Endometrial microvascular endothelial cells (primary cell): ENCODE measurements around the gene PGP. TPM values are rescaled to one million over a fixed set of nuclear protein-coding genes. Genes with fewer than 3 reads are reported as not detected.

ENCODE experiments used
- in situ Hi-C: cut with HindIII; loops from 2 replicates; pipeline ENCODE4 v1.10.0; 2017; ENCODE audit warnings: low sequenced_read_pairs, low pct_unique_long_range_greater_than_20kb; ENCODE audit errors: inconsistent ontology term
- total RNA-seq: library from RNA; depleted of rRNA; stranded (reverse); fragments of >200 nt; gene quantifications from one replicate; pipeline ENCODE4 v1.2.3, GENCODE V29; 2015; ENCODE audit errors: inconsistent ontology term

PGP gene
- total RNA-seq, 1 donor from 2014 or later, result 21.6 TPM

DNA sequence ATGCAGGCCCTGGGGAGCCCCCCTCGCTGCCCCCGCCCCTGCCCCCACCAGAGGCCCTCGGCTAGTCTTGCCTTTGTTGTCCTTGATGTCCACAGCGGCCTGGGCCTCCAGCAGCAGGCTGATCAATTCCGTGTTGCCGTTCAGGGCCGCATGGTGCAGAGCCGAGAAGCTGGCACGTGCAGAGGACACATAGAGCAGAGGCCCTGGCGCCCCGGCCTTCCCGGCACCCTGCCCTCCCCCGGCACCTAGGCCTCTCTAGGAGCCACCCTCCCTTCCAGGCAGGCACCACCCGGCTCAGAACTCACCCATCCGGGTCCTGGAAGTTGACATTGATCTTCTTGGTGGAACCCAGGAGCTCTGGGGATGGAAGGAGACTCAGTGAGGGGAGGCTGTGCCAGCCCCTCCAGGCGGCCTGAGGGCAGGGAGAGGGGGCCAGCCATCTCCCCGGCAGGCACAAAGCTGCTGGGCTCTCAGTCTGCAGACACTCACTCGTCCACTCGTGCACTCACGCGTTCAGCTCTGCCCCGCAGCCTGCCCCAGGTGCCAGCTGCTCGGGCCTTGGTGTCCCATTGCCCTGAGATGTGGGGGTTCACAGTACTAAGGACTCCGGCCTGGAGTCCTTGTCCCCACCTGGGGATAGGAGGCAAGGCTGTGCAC, 24.5 kb downstream of the PGP start:
- in situ Hi-C loops, result no loop called here

DNA sequence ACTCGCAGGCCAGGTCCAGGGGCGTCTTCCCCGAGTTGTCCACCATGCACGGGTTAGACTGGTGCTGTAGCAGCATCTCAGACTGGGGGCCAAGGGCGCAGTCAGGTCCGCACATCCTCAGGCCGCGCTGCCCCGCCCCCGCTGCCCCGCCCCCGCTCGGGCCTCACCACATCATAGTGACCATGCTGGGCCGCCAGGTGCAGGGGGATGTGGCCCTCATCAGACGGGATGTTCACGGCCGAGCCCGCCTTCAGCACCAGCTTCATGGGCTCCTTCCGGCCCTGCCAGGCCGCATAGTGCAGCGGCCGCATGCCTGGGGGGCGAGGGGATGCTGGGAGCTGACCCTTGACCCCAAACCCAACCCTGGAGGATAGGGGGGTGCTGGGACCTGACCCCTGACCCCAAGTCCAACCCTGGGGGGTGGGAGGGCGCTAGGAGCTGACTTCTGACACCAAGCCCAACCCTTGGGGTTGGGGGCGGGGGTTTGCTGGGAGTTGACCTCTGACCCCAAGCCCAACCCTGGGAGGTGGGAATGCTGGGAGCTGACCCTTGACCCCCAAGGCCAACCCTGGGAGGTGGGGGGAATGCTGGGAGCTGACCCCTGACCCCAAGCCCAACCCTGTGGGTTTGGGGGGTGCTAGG, 25.3 kb downstream of the PGP start:
- in situ Hi-C loops, result no loop called here

DNA sequence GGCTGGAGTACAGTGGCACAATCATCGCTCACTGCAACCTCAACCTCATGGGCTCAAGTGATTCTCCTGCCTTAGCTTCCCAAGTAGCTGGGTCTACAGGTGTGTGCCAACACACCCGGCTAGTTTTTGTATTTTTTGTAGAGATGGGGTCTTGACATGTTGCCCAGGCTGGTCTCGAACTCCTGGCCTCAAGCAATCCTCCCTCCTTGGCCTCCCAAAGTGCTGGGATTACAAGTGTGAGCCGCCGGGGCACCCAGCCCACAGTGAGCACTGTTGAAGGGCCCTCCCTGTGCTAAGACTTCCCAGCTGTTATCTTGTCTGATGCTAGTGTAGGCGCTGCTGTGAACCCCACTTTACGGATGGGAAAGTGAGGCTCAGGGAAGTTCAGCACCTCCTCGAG, 26.2 kb downstream of the PGP start:
- in situ Hi-C loops, result no loop called here

DNA sequence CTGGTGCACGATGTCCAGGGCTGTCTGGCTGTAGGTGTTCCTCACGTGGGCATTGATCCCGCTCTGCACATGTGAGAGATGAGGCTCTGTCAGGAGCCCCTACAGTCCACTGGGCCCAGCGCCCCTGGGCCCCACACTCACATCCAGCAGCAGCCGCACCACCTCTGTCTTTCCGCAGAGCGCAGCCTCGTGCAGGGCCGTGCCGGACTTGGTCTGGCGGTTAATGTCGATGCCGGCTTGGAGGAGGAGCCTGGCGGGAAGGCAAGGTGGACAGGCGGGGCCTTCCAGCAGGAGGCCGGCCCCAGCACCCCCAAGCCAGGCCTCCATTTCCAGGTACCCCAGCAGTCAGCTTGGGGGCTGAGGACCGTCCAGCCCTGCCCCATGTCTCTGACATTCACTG, 27.4 kb downstream of the PGP start:
- in situ Hi-C loops, result no loop called here

DNA sequence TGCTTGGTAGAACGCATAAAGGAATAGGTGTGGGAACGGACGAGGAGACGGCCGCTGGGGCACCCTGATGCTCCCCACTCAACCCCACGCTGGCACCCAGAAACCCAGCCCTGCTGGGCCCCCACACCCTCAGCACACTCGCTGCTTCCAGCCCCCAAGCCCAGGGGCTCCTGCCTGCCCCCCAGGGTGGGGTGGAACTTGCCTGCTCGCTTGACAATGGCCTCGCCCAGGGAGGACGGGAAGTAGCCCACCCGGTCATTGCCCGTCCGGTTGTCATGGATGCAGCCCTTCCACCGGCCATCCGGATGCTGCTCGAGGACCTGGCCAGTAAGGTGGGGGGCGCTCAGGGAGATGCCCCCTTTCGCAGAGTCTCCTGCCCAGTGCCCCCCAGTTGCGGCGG, 28.1 kb downstream of the PGP start:
- in situ Hi-C loops, result no loop called here

DNA sequence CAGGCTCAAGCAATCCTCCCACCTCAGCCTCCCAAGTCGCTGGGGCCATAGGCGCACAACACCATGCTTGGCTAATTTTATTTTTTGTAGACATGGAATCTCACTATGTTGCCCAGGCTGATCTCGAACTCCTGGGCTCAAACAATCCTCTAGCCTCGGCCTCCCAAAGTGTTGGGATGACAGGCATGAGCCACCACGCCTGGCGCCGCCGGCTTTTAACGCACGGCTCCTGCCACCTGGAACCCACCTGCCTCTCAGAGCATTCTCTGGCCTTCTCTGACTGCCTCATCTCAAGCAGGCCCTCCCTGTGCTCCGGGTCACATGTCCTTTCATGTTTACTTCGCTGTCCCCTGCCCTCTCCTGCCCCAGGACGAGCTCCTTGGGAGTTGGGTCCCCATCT, 28.6 kb downstream of the PGP start:
- in situ Hi-C loops, result no loop called here

DNA sequence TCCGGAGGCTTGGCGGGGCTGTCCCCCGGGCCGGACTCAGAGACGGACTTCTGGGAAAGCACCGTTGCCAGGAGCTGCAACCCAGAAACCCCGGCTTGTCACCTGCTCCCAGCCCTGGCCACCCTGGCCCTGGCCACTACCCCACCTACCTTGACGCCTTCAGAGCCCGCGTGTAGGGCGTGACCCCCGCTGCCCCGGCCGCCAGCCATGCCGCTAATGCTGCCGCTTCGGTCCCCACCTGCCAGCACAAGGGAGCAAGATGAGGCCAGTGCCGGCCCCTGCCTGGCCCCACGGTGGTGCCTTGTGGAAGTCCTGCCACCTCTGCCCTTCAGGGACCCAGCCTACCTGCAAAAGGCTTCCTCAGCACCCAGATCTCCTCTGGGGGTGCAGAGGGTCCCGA, 29.7 kb downstream of the PGP start:
- in situ Hi-C loops, result no loop called here

DNA sequence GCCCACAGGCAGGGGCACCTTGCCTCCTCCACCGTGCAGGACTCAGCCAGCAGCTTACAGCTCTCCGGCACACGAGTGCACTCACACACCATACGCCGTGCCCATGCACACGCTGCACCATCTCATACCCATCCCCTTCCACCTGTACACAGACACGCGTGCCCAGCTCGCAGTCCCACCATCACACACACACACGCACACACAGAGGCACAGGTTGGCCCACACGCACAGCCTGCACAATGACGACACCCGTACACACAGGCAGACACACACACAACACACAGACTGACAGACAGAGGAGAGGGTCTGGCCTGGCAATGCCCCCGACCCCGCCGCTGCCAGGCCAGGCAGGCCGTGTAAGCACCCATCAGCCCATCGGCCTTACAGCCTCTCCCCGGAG, 30.3 kb downstream of the PGP start:
- in situ Hi-C loops, result no loop called here

DNA sequence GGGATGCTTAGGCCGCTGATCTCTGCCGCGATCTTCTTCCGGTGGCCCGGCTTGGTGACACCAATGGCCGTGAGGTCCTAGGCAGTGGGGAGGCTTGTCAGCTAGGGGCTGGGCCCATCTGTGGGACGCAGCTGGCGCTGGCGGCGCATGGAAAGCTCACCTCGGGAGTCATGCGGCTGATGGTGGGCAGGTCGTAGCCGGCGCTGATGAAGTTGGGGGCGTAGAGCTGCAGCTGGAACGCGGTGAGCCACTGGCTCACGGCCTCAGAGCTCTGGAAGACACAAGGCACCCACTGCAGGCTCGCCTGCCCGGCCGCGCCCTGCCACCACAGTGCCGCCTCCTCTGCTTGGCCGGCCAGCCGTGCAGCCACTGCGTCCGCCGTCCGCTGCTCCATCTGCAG, 31.0 kb downstream of the PGP start:
- in situ Hi-C loops, result no loop called here

DNA sequence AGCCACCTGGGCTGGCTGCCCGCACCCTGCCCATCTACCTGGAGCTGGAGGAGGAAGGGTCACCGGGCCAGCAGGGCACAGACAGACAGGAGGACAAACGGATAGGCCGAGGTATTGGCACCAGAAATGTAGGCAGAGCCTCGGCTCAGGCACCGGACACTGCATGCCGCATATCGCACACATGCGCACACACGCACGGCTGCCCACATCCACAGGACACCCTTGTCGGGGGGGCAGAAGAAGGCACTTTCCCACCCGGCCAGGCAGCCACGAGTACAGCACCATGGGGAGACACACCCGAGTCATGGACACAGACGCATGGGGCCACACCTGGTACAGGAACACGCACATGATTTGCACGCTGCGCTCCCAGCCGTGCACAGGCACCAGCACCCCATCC, 32.7 kb downstream of the PGP start:
- in situ Hi-C loops, result no loop called here

DNA sequence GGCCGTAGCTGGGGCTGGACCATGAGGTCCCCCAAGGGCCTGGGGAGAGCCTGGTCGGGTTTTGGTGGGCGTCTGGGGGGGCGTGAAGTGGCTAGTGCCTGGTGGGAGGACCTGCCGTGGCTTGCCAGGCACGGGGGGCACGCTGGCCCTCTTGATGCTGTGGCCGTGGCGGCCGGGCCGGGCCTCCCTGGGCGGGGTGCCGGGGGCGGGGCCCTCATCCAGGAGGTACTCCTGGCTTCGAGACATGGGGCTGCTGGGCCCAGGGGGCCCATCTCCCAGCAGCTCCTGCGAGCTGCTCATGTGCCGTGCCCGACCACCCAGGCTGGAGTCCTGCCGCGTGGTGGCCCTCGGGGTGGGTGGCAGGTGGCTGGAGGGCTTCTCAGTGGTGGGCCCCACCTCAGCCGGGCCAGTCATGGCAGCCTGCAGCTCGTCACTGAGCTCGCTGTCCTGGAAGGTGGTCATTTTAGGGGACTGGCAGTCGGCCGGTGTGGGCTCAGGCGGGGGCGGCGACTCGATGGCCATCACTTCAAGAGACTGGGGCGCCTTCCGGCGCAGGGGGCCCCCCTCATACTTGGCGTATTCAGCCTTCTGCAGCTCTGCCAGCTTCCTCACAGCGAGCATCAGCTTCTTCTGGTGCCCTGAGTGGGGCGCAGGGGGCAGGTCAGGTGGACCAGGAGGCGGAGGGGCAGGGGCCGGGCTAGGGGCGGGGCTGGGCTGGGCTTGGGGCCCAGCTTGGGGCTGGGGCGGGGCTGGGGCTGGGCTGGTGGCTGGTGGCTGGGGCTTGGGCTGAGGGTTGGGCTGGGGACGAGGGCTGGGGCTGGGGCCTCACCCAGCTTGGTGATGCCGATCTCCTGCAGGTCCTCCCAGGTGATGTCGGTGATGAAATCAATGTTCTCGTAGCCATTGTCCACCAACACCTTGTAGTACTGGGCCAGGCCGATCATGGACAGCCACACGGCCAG, 33.4 kb downstream of the PGP start:
- in situ Hi-C loops, result no loop called here

DNA sequence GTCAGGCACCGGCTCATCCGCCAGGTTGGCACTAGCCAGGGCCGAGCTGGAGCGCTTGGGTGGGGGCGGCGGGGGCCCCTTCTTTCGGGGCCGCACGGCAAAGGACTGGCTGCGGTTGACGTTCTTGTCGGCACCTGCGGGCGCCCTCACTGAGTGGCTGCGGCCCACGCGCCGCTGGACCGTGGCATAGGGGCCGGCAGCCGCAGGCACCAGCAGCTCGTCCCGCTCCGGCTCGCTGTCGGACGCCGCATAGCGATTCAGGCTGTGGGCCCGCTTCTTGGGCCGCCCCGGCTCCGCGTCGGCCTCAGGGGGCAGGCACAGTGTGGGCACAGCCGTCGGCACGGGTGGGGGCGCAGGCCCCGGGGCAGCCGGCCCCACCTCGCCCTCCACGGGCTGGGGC, 34.2 kb downstream of the PGP start:
- in situ Hi-C loops, result no loop called here

DNA sequence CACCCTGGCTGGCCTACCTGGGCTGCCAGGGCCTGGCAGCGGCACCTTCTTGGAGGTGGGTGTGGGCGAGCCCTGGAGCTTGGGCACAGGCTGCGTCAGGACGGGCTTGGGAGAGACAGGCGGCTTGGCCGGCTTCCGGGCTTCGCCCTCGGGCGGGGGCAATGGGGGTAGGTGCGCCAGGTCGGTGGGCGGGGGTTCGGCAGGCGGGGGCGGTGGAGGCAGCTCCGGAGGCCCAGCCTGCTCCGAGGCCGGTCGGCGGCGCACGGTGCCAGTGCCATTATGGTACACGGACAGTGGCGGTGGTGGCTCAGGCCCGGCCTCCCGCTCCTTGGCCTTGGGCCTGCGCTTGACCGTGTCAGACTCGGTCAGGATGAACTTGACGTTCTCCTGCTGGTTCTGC, 35.1 kb downstream of the PGP start:
- in situ Hi-C loops, result no loop called here

DNA sequence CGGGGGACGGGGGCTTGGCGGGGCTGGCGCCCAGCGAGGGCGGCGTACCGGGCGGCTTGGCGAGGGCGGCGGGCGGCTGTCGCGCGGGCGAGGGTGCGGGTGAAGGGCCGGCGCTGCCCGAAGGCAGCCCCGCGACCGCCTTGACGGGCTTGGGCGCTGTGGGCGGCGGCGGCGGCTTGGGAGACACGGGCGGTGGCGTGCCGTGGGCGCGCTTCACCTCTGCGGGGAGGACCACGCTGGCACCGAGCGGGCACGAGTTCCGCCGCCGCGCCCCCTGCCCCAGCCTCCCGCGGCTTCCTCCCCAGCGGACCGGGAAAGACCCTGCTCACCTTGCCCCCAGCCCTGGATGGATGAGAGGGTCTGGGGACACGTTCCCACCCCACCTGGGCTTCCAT, 35.5 kb downstream of the PGP start:
- in situ Hi-C loops, result no loop called here

DNA sequence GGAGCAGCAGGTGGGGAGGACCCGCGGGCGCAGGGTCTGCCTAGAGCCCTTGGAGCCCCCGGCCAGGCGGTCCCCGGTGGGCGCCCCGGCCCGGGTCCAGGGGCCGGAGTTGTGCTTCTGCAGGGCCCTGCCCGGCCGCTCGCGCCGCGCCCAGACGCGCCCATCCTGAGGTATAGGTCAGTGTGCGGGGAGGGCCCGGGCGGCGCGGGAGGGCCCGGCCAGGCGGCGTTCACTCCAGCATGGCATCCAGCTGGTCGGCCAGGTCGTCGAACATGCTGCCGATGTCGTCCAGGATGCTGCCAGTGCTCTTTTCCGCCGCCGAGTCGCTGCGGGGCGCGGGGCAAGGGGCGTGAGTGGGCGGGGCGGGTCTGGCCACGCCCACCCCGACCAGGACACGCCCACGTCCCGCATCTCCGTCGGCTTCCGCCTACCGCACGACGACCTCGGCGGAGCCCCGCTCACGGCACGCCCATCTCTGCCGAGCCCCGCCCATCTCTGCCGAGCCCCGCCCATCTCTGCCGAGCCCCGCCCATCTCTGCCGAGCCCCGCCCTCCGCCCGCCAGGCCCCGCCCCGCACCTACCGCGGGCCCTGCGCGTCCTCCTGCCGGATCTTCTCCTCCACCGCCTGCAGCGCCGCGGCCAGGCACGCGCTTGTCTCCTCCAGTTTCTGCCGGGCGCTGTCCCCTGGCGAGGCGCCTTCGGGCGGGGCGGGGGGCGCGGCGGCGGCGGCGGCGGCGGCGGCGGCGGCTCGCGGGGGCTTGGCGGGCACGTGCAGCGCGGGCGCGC, 36.1 kb downstream of the PGP start:
- in situ Hi-C loops, result no loop called here

DNA sequence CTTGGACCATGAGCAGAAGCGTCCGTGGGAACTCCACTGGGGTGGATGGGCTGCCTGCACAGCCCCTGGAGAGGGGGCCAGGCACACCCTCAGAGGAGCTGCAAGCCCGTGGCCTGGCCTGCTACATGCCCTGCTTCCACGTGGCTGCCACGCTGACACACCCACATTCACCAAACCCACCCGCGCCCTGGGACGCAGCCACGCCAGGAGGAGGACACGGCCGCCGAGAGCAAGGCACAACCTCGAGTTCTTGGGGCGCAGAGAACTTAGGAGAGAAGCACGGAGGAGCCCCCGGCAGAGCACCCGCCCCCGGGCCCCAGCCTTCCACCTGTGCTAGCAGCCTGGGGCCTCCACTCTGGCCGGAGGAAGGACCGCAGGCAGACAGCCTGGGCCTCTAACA, 37.1 kb downstream of the PGP start:
- in situ Hi-C loops, result no loop called here

DNA sequence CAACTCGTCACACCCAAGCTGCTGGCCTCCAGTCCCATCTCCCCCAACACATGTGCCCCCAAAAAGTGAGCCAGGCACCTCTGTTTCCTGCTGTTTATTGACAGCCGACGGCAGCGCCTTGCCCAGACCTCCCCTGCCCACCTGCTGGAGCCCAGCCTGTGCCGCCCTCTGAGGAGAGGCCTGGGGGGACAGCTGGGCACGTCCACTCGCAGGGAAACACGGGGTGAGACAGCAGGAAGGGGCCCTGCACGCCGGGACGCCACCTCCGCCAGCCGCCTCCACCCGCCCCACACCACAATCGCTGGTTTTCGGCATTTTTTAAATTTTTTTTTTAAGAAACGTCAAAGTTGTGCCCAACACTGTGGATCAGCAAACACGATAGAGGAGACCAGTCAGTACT, 37.5 kb downstream of the PGP start:
- in situ Hi-C loops, result no loop called here

DNA sequence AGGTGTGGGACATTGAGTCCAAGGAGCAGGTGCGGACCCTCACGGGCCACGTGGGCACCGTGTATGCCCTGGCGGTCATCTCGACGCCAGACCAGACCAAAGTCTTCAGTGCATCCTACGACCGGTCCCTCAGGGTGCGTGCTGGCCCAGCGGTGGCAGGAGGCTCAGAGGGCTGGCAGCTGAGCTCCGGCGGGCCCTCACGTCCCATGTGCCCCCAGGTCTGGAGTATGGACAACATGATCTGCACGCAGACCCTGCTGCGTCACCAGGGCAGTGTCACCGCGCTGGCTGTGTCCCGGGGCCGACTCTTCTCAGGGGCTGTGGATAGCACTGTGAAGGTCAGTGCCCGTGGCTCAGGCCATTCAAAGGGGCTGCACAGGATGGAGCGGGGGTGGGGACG, 38.6 kb downstream of the PGP start:
- in situ Hi-C loops, result no loop called here

DNA sequence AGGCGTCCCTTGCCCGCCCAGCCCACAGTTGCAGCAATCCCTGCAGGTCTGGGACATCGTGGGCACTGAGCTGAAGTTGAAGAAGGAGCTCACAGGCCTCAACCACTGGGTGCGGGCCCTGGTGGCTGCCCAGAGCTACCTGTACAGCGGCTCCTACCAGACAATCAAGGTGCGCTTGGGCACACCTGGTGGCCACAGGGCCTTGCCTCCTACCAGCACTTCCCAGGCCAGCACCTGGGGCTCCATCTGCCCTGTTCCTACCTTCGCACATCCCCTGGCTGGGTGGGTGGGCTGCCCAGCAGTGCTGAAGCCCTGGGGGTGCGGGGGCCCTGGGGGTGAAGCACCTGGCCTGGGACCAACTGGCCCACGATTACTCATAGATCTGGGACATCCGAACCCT, 39.2 kb downstream of the PGP start:
- in situ Hi-C loops, result no loop called here
